Stimulated activated CD4-positive, alpha-beta T cell treated with anti-CD3 and anti-CD28 coated beads, Interleukin-12 subunit alpha, Interleukin-12 subunit beta, amount 100 ng/mL, for 4 hours (primary cell): Measurements from ENCODE around the gene PTPRN2.

ENCODE experiments used
- DNase-seq: peaks from one replicate; pipeline ENCODE4 v3.0.0-alpha.2; 2020

Gene PTPRN2

DNA sequence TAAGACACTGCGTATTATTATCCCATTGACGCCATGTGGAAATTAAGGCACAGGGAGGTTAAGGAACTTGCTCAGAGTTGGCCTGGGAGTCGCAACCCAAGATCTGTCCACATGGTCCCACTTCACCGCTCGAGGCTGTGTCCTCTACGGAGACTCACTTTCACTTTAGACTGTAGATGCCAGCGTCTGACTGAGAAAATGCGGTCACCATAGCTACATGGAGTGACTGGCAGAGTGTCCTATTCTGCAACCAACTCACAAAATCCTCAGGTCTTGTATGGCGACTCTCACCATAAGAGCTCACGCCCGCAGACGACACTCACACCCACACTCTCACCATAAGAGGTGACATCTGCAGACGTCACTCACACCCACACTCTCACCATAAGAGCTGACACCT, 257.9 kb downstream of the PTPRN2 start:
- no peak for DNase-seq

GRCh38 chr7:158329014-158329610, 258.5 kb downstream of the PTPRN2 start:
- DNase-seq, result no peak

- no peak for DNase-seq
Measured at GRCh38 chr7:158328376-158329013, 259.1 kb downstream of the PTPRN2 start.

DNA sequence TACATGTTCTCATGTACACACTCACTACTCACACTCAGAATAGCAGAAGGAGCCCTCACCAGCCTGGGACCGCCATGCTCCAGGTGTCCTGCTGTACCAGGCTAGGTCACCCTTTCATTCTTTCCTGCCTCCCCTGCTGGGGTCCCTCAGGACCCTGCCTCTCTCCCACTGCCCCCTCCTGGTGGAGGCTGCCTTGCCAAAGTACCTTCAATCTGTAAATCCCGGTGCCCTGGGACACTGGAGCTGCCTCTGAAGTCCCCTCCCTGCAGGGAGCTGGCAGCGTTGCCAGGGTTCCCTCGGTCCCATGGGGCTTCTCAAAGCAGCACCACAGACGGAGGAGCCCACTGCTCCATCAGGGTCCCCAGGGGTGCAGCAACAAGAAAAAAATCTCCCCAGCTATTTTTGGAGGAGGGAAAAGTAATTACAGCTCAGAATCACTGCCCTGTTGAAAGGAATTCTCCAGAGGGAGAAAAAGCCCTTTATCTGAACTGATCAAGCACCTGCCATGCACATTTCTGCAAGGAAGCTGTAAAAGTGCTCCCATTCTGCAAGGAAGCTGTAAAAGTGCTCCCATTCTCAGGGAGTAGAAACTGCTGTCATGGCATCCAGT, 259.9 kb downstream of the PTPRN2 start:
- no peak for DNase-seq

DNA sequence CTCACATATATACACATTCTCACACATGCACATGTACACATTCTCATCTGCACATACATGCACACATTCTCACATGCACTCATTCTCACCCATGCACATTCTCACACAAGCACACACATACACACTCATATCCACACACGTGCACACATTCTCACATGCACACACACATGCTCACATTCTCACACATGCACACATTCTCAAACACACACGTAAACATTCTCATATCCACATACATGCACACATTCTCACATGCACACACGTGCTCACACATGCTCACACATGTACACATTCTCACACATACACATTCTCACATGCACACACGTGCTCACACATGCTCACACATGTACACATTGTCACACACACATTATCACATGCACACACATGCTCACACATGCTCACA, 260.6 kb downstream of the PTPRN2 start:
- DNase-seq, result no peak

DNA sequence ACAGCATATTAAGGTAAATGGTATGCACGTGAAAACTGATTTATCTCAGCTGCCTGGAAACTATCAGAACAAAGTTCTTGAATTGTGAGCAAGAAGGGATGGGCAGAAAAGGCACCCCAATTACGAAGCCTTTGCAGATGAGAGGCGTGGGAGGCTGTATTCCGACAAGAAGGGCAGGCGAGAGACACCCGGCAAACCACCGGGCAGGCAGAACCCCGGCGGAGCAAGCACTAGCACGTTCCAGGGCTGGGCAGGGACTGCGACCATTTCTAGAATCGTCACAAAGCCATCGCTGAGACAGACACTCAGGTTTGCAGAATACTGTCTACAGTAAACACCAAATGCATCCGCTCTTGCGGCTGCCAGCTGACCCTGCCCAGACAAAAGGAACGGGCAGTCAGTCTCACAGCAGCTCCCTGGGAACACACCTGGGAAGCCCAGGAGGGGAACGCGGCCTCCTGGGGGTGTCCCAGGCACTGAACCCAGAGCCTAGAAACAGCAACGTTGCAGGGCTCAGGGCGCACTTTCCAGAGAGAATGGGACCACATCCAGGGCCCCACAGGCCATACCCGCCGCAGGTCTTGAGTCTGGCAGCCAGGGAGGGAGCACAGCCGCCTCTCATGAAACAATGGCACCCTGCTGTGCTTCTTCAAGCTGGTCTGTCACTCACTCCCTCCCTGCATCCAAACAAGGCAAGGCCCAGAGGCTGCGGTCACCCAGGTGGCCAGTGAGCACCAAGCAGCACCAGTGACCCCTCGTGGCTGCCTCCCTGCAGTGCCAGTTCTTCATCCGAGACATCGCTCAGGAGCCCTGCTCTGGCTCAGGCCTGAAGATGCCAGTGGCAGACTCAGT, 261.9 kb downstream of the PTPRN2 start:
- no peak for DNase-seq

GRCh38 chr7:158324397-158325360, 262.9 kb downstream of the PTPRN2 start:
- DNase-seq, result no peak

GRCh38 chr7:158323741-158324396, 263.8 kb downstream of the PTPRN2 start:
- DNase-seq, result no peak

- no peak for DNase-seq
Measured at GRCh38 chr7:158322616-158323530, 264.8 kb downstream of the PTPRN2 start.

DNA sequence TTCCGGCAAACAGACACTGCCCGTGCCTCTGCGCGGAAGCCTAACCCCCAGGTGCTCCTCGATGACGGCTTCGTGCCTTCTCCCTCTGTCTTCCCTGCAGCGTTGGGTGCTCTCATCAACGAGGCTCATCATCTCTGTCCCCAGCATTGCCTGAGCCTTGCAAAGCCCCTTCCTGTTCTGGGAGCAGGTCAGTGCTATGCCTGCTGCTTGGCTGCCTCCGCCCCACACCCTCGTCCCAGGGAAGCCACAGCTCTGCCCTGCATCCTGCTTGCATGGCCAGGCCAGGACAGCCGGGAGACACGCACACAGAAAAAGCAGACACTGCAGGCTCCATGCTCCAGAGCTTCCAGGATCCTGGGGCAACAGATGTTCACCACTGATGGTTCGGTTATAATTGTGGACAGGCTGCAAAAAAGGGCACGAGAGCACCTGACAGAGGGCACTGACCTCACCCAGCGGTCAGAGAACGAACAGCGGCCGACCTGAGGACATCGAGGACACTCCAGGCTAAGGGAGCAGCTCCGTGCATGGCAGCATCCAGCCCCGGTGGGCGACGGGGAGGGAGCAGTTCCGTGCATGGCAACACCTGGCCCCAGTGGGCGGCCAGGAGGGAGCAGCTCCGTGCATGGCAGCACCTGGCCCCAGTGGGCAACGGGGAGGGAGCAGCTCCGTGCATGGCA, 265.5 kb downstream of the PTPRN2 start:
- no peak for DNase-seq

- no peak for DNase-seq
Measured at GRCh38 chr7:158321056-158321700, 266.4 kb downstream of the PTPRN2 start.

DNA sequence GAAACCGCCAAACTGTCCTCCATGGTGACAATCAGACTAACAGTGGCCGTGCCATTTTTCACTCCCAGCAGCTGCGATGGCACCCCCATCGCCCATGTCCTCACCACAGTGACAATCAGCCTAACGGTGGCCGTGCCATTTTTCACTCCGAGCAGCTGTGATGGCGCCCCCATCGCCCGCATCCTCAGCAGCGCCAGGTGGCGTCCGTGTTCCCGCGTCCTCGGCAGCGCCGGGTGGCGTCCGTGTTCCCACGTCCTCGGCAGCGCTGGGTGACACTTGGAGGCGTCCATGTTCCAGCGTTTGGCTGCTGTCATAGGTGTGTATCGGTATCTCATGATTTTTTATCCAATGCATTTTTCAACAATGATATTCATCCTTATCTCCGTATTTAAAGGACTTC, 267.3 kb downstream of the PTPRN2 start:
- DNase-seq, result no peak

- DNase-seq, result no peak
Measured at GRCh38 chr7:158318511-158318913, 269.1 kb downstream of the PTPRN2 start.

DNA sequence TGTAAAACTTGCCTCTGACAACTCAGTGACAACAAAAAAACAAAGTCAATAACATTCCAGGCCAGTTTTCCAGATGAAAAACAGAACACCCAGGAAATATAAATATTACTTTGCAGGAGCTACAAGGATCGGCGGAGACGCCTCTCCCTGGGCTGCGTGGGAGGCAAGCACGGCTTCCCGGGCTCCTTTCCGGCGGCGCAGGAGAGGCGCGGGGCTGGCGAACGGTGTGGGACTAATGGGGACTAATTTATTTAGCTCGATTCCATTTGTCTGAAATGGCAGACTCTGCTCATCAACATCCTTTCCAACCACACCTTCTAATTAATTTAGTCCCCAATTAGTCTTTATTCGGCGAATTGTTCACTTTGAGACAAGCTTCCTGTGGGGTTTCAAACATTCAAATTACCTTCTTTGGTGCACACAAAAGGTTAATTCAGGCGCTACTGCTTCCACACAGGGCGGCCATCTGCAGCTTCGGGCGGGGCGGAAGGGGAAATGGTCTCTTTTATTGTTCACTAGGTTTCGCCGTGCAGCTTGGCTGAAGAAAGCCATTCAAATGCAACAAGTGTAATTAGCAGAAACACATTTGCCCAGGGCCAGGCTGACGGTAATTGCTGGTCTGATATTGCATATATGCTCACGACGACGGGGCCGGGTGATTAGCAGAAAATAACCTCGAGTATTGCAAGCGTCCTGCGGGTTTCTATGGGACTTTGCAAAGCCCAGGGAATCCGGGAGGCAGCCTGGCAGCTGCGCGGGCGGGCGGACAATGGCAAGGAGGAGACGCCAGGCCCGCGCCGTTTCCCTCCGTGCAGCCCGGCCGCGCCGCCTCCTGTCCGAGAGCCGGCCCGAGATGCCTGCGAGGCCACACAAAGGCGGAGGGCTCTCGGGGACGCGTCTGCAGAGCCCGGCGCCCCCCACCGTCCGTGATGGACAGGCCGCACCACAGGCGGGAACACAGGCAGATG, 270.1 kb downstream of the PTPRN2 start:
- DNase-seq, result no peak

- DNase-seq, result no peak
Measured at GRCh38 chr7:158316466-158317031, 271.1 kb downstream of the PTPRN2 start.

- no peak for DNase-seq
Measured at GRCh38 chr7:158315881-158316280, 271.7 kb downstream of the PTPRN2 start.

DNA sequence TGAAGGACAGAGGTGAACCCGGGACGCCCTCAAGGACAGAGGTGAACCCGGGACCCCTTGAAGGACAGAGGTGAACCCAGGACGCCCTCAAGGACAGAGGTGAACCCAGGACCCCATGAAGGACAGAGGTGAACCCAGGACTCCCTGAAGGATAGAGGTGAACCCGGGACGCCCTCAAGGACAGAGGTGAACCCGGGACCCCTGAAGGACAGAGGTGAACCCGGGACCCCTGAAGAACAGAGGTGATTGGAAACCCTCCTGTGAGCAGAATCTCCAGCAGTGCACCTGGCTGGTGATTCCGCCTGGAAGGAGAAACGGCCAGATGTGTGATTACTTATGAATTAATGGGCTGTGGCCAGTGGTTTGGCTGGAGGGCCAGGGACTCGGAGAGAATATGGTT, 272.3 kb downstream of the PTPRN2 start:
- DNase-seq, result no peak

DNA sequence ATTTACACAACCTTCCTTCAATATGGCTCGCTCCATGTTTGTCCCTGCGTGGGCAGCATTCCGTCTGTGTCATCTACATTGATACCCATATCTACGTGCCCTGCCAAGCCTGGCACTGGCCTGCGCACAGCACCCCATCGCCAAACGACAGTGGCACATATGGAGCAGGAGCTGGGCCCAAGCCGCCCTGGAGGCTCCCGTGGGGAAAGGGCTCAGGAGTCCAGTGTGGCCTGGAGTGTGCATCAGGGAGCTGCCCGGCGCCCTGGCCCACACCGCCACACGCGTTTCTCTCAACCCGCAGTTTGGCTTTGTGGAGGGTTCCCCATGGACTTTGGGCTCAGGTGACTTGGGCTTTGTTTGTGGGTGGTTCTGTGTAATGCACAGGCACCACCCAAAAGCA, 273.2 kb downstream of the PTPRN2 start:
- DNase-seq, result no peak
